NCI-H69 (cell line): ENCODE results near the gene TSPY1.
"Not testable (repeated sequence)": the region's sequence is repeated elsewhere in the genome, so short reads cannot be mapped to it uniquely, and the experiment has no call there.

Source experiments
- DNase-seq: peaks from one replicate; lab custom pipeline; 2025; lab: John Stamatoyannopoulos, UW

The TSPY1 gene, protein sequence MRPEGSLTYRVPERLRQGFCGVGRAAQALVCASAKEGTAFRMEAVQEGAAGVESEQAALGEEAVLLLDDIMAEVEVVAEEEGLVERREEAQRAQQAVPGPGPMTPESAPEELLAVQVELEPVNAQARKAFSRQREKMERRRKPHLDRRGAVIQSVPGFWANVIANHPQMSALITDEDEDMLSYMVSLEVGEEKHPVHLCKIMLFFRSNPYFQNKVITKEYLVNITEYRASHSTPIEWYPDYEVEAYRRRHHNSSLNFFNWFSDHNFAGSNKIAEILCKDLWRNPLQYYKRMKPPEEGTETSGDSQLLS

DNA sequence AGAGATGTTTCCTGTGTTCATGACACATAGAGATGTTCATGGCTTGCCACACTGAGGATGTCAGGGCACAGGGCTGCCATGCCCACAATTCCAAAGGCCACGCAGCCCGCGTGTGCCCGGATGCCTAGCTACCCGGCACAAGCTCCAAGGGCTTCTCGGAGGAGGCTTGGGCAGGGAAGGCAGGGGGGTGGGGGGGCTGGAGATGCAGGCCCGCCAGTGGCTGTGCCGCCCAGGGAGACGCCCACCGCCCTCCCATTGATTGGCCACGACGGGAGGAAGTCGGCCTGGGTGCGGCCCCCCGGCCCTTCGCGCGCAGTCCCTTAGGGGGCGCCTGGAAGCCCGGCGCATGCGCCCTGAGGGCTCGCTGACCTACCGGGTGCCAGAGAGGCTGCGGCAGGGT is at the start of gene TSPY1:
Gene TSPY1, plus strand, starts transcription at position 301 of the 400 bp plus-strand sequence. Its CDS starts 46 bp downstream, at position 347.
- not testable (repeated sequence) for DNase-seq

DNA sequence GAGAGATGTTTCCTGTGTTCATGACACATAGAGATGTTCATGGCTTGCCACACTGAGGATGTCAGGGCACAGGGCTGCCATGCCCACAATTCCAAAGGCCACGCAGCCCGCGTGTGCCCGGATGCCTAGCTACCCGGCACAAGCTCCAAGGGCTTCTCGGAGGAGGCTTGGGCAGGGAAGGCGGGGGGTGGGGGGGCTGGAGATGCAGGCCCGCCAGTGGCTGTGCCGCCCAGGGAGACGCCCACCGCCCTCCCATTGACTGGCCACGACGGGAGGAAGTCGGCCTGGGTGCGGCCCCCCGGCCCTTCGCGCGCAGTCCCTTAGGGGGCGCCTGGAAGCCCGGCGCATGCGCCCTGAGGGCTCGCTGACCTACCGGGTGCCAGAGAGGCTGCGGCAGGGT is 20.2 kb downstream of the TSPY1 start, which contains the start of gene TSPY9:
Gene TSPY9, plus strand, starts transcription at position 301 of the 400 bp plus-strand sequence. Its CDS starts 46 bp downstream, at position 347.
- DNase-seq: not testable (repeated sequence)

DNA sequence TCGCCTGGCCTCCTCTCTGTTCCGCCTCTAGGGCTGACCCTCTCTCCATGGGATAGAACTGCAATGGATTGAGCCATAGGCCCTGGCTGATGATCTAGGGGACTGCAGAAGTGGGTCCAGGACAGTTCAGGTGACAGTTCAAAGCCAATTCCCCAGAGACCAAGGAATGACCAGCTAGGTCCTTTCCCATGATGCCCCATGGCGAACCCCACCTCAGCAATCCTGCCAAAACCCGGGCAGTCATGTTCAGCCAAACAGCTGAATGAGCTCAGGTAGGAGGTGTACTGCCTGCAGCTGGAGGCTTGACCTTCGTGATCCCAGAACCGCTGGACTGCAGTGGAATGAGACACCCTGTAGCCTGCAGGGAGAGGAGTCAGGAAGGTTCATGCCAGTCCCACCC is 37.6 kb downstream of the TSPY1 start:
- not testable (repeated sequence) for DNase-seq

DNA sequence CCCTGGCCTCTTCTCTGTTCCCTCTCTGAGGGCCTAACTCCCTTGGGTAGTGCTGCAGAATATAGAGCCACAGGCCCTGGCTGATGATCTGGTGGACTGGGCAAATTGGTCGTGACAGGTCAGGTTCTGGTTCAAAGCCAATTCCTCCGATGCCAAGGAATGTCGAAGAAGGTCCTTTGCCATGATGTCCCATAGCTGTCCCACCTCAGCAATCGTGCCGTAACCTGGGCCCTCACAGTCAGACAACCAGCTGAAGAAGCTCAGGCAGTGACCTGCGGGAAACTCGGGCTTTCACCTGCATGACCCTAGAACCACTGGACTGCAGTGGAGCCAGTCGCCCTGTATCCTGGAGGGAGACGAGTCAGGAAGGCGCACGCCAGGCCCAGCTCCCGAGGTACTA is 49.5 kb downstream of the TSPY1 start:
- not testable (repeated sequence) for DNase-seq
